NCI-H748 (cell line): Measurements from ENCODE around the gene GPR62.

ENCODE experiments used
- DNase-seq: peaks from one replicate; lab custom pipeline; 2025; ENCODE audit not compliant: unreplicated experiment; lab: John Stamatoyannopoulos, UW

The GPR62 gene

GRCh38 chr3:51968883-51969678, 13.9 kb downstream of the GPR62 start:
- DNase-seq = peak; percentile 26

- DNase-seq = no peak
Measured at GRCh38 chr3:51969841-51970240, 14.7 kb downstream of the GPR62 start.

DNA sequence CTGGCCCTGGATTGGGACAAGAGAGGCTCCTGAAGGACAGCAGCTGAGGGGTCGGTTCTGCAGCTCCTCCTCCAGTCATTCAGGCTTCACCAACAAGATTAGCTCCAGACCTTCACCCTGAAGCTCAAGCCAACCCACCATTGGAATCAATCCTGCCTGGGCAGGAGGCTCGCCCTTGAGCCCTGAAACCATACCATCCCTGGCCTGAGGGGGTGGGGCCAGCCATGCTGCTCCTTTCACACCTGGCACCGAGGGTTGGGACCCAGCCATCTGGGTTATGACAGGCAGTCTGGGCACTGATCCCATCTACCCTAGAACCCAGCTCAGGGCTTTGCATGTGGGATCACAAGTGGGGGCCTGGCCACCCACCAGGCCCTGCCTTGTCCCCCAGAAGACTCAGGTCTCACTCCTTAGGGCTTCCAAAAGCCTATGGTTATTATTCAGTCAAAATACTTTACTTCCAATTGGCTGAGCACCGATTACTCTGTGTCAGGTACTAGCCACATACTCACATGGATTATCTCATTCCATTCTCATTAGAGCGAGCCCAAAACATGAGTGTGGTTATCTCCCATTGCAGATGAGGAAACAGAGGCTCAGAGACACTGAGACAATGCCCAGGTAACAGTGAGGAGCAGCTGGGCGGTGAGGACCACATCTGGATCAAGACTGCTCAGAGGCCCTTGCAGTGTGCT, 15.6 kb downstream of the GPR62 start:
- DNase-seq = no peak

GRCh38 chr3:51971350-51971749, 16.2 kb downstream of the GPR62 start:
- DNase-seq = no peak

GRCh38 chr3:51974277-51974962, 19.2 kb downstream of the GPR62 start:
- DNase-seq = peak; percentile 30

DNA sequence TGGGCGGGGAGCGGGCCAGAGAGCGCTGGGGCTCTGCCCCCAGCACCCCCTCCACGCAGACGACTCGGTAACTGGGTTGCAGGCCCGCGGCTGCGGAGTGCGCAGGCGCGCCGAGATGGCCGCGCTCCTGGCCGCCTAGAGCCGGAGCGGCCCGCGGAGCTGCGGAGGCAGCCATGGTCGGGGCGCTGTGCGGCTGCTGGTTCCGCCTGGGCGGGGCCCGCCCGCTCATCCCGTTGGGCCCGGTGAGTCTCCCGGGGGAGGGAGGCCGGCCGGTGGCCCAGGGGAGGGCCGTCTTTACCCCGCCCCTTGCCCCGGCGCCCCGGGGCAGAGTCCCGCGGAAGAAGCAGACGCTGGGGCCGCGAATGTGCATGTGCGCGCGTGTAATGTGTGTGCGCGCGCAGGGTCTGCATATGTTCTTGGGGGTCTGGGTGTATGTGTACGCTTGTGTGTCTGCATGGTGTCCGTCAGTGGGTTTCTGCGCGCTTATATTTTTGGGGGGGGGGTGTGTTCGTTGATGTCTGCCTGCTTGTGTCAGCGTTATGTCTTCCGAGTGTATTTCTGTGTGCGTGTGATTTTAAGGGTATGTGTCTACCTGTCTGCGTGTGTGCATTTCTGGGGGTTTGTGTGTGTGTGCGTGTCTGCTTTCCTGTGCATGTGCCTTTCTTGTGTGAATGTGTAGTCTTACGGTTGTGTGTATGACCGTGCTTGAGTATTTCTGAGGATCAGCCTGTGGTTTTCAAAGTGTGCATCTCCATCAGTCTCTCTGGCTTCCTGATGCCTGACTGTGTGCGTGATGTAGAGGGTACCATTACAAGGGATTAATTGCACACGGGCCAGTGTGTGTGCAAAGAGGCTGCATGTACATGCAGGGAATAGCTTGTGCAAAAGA, 20.0 kb downstream of the GPR62 start, which contains the start of gene ABHD14A:
Gene ABHD14A, plus strand, starts transcription at position 102 of the 889 bp plus-strand sequence. Its CDS starts 72 bp downstream, at position 174.
- peak; percentile 72 for DNase-seq

GRCh38 chr3:51975852-51976549, 20.8 kb downstream of the GPR62 start:
- peak; percentile 82 for DNase-seq

GRCh38 chr3:51977446-51978142, 22.4 kb downstream of the GPR62 start:
- DNase-seq = no peak

- DNase-seq = no peak
Measured at GRCh38 chr3:51978143-51978502, 22.9 kb downstream of the GPR62 start.

GRCh38 chr3:51980253-51980652, 25.1 kb downstream of the GPR62 start:
- DNase-seq = no peak

DNA sequence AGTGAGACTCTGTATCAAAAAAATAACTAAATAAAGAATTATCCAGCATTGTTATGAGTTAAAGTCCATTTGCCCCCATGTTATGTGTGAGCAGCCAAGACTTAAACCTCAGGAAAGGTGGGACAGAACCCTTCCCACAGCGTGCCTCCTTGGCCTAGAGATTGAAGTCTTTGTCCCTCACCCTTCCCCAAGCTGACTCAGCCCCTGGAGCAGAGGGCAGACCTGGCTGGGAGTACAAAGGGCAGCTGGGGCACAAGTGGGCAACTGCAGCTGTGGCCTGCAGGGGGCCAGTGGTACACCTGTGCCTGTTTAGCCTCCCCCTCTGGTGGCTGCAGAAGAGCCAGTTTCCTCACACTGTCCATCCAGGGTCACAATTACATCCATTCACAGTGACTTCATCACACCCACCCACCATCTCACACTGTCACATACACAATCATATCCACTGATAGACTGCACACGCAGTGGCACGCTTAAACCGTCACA, 27.2 kb downstream of the GPR62 start:
- peak; percentile 64 for DNase-seq

DNA sequence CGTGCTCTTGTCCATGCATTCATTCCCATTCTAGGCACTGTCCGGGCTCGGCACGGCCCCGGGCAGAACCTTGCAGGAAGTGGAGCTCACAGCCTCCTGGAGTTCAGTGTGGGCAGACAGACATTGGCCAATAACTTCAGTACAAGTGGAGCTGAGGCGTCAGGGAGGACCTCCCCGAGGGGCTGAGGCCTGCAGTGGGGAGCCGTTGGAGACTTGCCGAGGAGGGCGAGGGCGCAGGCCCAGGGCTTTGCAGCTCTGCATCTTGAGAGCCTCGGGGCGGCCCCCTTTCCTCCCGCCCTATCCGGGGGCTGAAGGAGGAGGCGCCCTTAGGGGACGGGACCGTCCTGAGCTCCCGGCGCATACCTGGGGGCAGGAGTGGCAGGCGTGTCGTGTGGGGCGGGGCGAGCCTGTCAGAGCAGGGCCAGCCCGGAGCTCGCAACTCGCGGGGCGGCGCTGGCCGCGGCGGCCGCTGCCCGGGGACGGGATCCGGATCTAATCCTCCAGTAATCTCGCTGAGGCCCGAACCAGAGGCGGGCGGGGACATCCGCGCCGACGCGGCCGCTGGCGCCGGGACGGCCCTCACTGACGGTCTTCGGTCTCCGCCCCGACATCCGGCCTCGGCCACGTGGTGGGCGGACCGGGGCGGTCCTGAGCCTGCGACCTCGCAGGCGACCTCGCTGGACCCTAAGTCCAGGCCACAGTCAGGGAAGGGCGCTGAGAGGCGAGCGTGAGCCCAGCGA, 27.8 kb downstream of the GPR62 start, which contains the start of gene ACY1:
Gene ACY1, plus strand, starts transcription at position 698 of the 740 bp plus-strand sequence. CDS start 530 bp downstream, outside the sequence.
- DNase-seq = peak; percentile 60

- no peak for DNase-seq
Measured at GRCh38 chr3:51983578-51984268, 28.5 kb downstream of the GPR62 start.

- no peak for DNase-seq
Measured at GRCh38 chr3:51984269-51984647, 29.1 kb downstream of the GPR62 start.

DNA sequence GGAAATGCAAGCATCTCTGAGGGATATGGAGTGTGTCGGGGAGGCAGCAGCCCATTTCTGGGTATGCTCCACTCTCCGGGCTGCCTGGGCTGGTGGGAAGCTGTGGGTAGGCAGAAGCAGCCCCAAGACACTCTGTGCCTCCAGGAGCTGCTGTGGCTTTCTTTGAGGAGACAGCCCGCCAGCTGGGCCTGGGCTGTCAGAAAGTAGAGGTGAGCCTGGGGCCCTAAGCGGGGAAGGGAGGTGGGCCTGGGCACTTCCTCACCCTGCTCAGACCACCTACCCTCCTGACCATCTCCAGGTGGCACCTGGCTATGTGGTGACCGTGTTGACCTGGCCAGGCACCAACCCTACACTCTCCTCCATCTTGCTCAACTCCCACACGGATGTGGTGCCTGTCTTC, 29.9 kb downstream of the GPR62 start:
- DNase-seq = no peak

- no peak for DNase-seq
Measured at GRCh38 chr3:51986010-51986947, 31.1 kb downstream of the GPR62 start.

- DNase-seq = no peak
Measured at GRCh38 chr3:51987568-51987967, 32.4 kb downstream of the GPR62 start.
